GM10266 (cell line): Measurements from ENCODE around the gene KCNQ1OT1.

ENCODE experiments used
- DNase-seq: peaks from one replicate; pipeline ENCODE4 v3.0.0; 2012; ENCODE audit errors: extremely low spot score
- TF ChIP-seq, protein P1 (sequence below): IDR thresholded peaks from 2 replicates; pipeline ENCODE4 v1.5.1; 2012; ENCODE audit warnings: mild to moderate bottlenecking, low read depth; ENCODE audit not compliant: control insufficient read depth, insufficient read depth; ENCODE audit errors: missing control alignments

The KCNQ1OT1 gene

DNA sequence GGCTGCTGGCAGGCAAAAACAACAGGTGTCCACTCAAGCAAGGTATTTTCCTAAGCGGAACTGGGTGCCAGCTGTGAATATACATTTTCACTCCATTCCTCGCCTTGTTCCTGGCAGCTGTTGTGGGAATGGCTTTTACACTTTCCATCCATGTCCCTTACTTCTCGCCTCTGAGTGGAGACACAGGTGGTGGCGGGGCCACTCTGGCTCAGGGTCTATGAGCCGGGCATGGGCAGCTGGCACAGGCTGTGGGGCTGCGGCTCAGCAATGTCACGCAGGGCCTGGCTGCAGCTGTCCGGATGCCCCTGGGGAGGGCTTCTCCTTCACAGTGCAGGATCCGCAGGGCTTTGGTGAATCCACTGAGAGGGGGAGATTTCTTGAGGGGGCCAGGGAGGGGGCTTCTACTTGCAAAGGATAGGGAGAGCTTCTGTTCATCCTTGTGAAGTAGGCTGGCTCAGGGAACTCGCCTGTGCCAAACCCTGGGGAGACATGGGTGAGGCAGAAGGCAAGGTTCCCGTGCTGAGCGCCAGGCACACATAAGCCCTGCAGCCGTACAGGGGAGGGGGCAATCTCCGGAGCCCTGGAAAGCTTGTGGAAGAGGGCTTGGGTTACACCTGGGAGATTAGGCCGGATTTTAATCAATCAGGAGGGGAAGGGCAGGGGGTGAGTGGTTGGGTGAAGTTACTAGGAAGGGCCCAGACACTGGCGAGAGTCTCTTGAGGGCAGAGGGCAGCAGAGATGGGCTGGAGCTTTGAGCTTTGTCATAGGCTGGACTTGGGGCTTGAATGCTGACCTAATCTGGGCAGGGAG is 45.7 kb downstream of the KCNQ1OT1 start:
- DNase-seq = peak; percentile 4
- TF ChIP-seq, protein P1, sequence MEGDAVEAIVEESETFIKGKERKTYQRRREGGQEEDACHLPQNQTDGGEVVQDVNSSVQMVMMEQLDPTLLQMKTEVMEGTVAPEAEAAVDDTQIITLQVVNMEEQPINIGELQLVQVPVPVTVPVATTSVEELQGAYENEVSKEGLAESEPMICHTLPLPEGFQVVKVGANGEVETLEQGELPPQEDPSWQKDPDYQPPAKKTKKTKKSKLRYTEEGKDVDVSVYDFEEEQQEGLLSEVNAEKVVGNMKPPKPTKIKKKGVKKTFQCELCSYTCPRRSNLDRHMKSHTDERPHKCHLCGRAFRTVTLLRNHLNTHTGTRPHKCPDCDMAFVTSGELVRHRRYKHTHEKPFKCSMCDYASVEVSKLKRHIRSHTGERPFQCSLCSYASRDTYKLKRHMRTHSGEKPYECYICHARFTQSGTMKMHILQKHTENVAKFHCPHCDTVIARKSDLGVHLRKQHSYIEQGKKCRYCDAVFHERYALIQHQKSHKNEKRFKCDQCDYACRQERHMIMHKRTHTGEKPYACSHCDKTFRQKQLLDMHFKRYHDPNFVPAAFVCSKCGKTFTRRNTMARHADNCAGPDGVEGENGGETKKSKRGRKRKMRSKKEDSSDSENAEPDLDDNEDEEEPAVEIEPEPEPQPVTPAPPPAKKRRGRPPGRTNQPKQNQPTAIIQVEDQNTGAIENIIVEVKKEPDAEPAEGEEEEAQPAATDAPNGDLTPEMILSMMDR = no peak

DNA sequence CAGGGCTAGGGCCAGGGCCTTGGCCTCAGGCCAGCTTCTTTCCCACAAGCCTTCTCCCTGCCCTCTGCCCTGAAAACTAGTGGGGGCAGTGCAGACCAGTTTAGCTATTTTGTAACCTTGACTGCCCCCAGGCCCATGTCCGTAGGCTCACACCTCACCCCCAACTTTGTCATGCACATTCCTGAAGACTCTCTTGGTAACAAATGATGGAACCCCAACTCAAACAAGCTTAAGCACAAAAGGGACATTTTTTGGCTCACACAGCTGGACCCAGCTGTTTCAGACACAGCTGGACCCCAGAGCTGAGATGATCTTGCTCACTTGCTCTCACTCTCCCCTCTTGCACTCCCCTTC is 46.6 kb downstream of the KCNQ1OT1 start:
- DNase-seq = no peak
- TF ChIP-seq, protein P1 = no peak

DNA sequence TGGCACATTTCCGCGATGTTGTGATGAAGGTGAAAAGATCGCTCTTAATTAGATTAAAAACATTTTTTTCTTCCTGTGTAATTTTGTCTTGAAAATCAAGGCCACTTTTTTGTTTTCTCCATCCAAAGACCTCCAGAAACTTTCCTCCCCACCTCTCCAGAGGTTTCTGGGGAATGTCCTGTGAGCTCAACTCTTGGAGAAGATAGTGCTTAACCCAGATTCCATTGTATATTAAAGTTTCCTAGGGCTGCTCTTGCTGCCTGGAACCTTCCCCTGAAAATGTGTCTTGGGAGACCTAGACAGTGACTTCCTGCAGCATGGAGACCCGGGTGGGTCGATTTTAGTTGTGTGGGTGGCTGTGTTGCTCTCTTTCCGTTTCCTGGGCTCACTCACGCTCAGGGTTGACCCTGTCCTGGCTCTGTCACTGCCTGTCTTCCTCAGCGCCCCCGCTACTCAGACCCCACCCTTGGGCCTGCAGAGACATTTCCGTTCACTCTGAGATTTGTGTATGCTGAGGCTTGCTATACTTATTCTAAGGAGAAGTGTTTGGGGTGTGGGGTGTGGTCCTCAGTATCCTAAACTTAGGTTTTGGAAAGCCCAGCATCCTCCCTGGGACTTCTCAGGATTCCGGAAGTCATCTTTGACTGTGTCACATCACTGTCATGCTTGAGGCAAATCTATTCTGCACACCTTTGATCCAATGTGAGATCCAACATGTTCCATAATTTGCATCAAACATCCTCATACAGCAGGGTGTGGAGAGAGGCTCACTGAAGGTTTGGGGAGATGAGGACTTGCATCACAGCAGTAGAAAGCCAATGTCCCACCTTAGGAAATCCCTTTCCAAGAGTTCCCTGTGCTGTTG is 47.2 kb downstream of the KCNQ1OT1 start:
- TF ChIP-seq, protein P1 = no peak
- DNase-seq = peak; percentile 10

DNA sequence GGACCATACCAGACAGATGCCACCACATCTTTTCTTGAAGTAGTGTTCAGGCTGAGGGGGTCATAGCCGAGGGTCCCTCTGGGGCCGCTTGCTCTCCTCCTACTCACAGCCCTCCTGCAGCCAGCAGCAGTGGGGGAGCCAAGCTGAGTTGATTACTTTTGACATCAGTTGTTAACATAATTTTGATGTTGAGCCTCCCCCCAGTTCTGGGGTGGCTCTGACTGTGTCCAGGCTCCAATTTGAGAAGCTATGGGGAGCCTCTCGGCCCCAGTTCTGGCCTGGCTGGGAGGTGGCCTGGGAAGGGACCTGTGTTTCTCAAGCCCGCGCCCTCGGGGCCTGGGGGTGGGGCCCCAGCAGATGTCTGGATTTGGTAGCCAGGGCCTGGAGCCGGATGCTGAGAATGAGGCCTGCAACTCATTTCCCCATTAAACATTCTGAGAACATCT is 47.9 kb downstream of the KCNQ1OT1 start:
- DNase-seq = no peak
- TF ChIP-seq, protein P1 = no peak

DNA sequence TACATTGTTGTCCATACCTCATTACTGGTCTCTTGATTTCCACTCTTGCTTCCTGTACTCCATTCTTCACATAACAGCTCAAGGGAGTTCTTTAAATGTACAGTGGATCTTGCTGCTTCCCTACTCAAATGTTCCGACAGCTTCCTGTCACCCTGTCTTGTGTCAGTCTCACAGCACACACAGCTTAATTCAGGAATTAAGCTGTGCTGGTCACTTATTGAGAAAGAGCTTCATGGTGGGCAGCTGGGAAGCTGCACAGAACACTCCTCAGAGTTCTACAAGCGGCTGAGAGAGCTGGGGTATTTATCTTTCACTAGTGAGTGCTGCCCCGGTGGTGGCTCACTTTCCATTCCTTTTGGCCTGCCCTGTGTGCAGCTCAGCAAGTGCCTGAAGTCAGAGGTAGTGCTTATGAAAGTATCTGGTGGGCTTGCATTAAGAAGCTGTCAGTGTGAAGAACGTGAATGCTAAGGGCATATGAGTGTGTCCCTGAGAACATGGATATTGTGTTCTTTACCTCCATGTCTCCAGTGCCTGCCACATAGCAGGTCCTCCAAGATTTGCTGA is 48.7 kb downstream of the KCNQ1OT1 start:
- DNase-seq = no peak
- TF ChIP-seq, protein P1 = no peak

DNA sequence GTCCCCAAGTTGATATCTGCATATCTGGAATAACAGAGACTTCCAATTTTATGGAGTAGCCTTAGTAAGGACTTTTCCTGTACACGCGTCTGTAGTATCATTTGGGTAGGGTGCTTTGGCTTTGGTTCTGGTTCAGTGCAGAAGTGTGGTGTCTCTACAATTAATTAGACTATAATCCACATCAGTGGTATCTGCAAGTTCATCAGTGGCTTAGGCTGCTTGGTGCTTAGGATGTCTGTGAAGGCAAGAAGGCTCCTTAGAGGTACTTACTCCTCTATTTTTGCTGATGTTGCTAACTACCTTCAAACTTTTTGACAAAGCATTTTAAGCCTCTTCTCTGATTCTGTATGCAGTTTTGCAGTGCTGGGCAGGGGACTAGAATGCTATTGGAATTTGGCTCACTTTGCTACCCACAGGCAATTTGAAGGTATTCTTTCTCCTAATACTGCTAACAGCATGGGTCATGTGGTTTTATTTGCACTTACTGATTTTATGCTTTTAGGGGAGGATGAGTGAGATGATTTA is 49.4 kb downstream of the KCNQ1OT1 start:
- TF ChIP-seq, protein P1 = no peak
- DNase-seq = no peak

DNA sequence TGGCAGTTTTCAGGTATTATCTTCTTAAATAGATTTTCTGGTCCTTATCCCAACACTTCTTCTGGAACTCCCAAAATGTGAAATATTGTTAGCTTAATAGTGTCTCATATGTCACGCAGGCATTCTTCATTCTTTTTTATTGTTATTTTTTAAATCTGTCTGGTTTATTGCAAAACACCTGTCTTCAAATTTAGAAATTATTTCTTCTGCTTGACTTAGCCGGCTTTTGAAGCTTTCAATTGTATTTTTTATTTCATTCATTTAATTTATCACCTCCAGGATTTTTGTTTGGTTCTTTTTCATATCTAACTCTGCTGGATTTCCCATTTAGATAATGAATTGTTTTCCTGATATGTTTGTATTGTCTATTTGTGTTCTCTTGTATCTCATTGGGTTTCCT is 49.9 kb downstream of the KCNQ1OT1 start:
- TF ChIP-seq, protein P1 = no peak
- no peak for DNase-seq
